ENCODE data around the gene NRG2. TPM values are rescaled to one million over a fixed set of nuclear protein-coding genes. Genes with fewer than 3 reads are reported as not detected.
A peak's percentile ranks its signal among the peaks of the same experiment; 100 is the strongest.

The NRG2 gene
- total and polyA plus RNA-seq, 2 experiments from 2014 or later: 0.05 TPM; not detected in 1

DNA sequence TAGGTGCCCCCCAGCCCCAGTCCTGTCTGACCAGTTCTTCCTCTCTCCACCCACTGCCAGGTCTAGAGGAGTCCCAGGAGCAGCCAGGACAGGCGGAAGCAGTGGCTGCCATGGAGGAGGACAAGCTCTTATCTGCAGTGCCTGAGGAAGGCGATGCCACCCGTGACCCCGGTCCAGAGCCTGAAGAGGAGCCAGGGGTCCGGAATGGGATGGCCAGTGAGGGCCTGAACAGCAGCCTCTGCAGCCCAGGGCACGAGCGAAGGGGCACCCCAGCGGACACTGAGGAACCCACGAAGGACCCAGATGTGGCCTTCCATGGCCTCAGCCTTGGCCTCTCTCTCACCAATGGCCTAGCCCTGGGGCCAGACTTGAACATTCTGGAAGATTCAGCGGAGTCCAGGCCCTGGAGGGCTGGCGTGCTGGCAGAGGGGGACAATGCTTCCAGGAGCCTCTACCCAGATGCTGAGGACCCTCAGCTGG lies 233.7 kb downstream of the NRG2 start:
- H3K4me3 ChIP-seq: no peak overlapping the region
- no peak for DNase-seq
- no peaks in the 10 kb centered on the region for H3K9me3 ChIP-seq (ENCODE audit: low read depth)
- no peaks in the 10 kb centered on the region for H3K36me3 ChIP-seq (ENCODE audit: low read depth)
- no peaks in the 10 kb centered on the region for H3K4me1 ChIP-seq (ENCODE audit: insufficient read depth)
- H3K27me3 ChIP-seq (replicated peaks; ENCODE audit: insufficient read depth): peaks cover 12% of the 10 kb centered on the region; the same call in 1 of the 2 replicates
- no peak overlapping the region for H3K4me2 ChIP-seq (ENCODE audit: unreplicated experiment)
- in situ Hi-C loops (cut with MboI): no loop called here
- no peak overlapping the region for H3K9ac ChIP-seq
- TF ChIP-seq EZH2 (IDR thresholded peaks at IDR 0.05; ENCODE audit: insufficient read depth, poor library complexity, severe bottlenecking) (no peak), EZH2phosphoT487 (IDR thresholded peaks at IDR 0.05; ENCODE audit: insufficient read depth, low read depth) (no peak)
- H3K79me2 ChIP-seq (ENCODE audit: insufficient read depth): no peaks in the 10 kb centered on the region
- no peaks in the 10 kb centered on the region for H3F3A ChIP-seq (ENCODE audit: insufficient read depth)
- H4K20me1 ChIP-seq (ENCODE audit: insufficient read depth): no peaks in the 10 kb centered on the region
- H3K9me2 ChIP-seq (ENCODE audit: insufficient read depth): no peaks in the 10 kb centered on the region
- 52 to 54% methylated on average over 10 to 11 of the region's 11 CpGs for WGBS, 2 experiments (ENCODE audit: low coverage in 1 of 2, low lambda C conversion rate in 2 of 2, missing lambda C conversion rate in 2 of 2)
- no peak overlapping the region for H2AFZ ChIP-seq
- no peak overlapping the region for H3K27ac ChIP-seq

DNA sequence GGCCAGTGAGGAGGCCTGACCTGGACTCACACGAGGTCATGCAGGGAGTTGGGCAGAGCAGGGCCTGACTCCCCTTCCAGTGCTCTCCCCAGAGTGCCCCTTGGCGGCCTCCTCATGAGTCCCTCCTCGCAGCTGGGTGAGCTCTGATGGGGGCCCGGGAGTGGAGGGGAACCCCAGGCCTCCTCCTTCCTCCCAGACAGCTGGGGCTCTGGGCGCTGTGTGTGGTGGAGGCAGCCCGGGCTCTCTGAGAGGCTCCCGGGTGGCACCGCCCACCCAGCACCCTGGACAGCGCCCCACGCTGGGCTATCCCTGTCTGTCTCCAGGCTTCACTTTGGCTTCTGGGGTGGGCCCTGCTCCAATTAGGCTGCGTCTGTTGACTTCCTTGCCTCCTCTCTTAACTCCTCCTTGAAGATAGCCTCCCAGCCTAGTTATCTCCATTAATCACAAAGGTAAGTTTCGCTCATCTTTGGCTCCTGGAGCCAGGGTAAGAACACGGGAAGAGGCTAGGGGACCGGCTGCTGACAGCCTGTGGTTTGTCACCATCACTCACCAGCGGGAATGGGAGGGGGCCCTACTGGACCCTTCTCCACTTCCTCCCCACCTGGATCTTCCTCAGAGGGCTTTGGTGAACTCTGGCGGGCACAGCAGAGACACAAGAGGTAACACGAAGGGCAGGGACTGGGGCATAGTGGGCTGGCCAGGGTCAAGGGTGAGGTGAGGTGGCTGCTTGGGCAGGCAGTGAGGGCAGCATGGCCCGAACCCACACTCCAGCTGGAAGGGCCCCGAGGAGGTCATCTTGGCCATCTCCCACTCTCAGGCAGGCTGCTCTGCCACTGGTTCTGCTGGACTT lies 234.4 kb downstream of the NRG2 start:
- peak; percentile 58 for DNase-seq
- no peak for TF ChIP-seq EZH2 (IDR thresholded peaks at IDR 0.05; ENCODE audit: insufficient read depth, poor library complexity, severe bottlenecking)
- TF ChIP-seq EZH2phosphoT487 (IDR thresholded peaks at IDR 0.05; ENCODE audit: insufficient read depth, low read depth): no peak
- Histone ChIP-seq H2AFZ (no peak overlapping the region), H3K9ac (no peak overlapping the region), H3K4me2 (ENCODE audit: unreplicated experiment) (no peak overlapping the region), H3K4me3 (no peak overlapping the region), H4K20me1 (ENCODE audit: insufficient read depth) (no peaks in the 10 kb centered on the region), H3K79me2 (ENCODE audit: insufficient read depth) (no peaks in the 10 kb centered on the region), H3K9me3 (ENCODE audit: low read depth) (no peaks in the 10 kb centered on the region), H3K36me3 (ENCODE audit: low read depth) (no peaks in the 10 kb centered on the region), H3K27ac (no peak overlapping the region), H3K4me1 (ENCODE audit: insufficient read depth) (no peaks in the 10 kb centered on the region), H3F3A (ENCODE audit: insufficient read depth) (no peaks in the 10 kb centered on the region), H3K9me2 (ENCODE audit: insufficient read depth) (no peaks in the 10 kb centered on the region), H3K27me3 (replicated peaks; ENCODE audit: insufficient read depth) (peaks cover 12% of the 10 kb centered on the region; the same call in 1 of the 2 replicates)
- WGBS, 2 experiments (ENCODE audit: low coverage in 1 of 2, low lambda C conversion rate in 2 of 2, missing lambda C conversion rate in 2 of 2): 42 to 43% methylated on average over 19 of the region's 19 CpGs
- in situ Hi-C loops (cut with MboI): no loop called here

DNA sequence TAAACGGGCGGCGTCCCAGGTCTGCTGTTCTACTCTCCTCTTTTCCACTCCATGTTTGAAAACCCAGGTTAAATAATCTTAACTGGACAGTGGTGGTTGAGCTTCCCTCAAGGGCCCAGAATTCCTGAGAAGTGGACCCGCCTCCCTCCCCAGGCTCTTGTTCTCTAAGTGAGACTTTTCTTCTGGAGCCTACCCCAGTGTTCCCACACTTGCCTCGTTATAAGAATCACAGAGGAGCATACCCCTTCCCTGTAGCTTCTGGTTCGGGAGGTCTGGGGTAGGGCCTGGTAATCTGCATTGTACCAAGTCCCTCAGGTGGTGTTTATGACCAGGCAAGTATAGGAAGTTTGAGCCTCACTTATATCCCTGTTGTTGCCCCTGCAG lies 235.5 kb downstream of the NRG2 start:
- WGBS, 2 experiments (ENCODE audit: low coverage in 1 of 2, low lambda C conversion rate in 2 of 2, missing lambda C conversion rate in 2 of 2): 53 to 60% methylated on average over 6 of the region's 6 CpGs
- Histone ChIP-seq H3K27ac (no peak overlapping the region), H3K9me2 (ENCODE audit: insufficient read depth) (no peaks in the 10 kb centered on the region), H3K4me2 (ENCODE audit: unreplicated experiment) (no peak overlapping the region), H3K79me2 (ENCODE audit: insufficient read depth) (no peaks in the 10 kb centered on the region), H3K4me3 (no peak overlapping the region), H4K20me1 (ENCODE audit: insufficient read depth) (no peaks in the 10 kb centered on the region), H3K4me1 (ENCODE audit: insufficient read depth) (no peaks in the 10 kb centered on the region), H3K27me3 (replicated peaks; ENCODE audit: insufficient read depth) (peaks cover 17% of the 10 kb centered on the region), H3K36me3 (ENCODE audit: low read depth) (no peaks in the 10 kb centered on the region), H2AFZ (no peak overlapping the region), H3K9me3 (ENCODE audit: low read depth) (no peaks in the 10 kb centered on the region), H3F3A (ENCODE audit: insufficient read depth) (no peaks in the 10 kb centered on the region), H3K9ac (no peak overlapping the region)
- DNase-seq: no peak
- in situ Hi-C loops (cut with MboI): no loop called here
- TF ChIP-seq EZH2 (IDR thresholded peaks at IDR 0.05; ENCODE audit: insufficient read depth, poor library complexity, severe bottlenecking) (no peak), EZH2phosphoT487 (IDR thresholded peaks at IDR 0.05; ENCODE audit: insufficient read depth, low read depth) (no peak)

DNA sequence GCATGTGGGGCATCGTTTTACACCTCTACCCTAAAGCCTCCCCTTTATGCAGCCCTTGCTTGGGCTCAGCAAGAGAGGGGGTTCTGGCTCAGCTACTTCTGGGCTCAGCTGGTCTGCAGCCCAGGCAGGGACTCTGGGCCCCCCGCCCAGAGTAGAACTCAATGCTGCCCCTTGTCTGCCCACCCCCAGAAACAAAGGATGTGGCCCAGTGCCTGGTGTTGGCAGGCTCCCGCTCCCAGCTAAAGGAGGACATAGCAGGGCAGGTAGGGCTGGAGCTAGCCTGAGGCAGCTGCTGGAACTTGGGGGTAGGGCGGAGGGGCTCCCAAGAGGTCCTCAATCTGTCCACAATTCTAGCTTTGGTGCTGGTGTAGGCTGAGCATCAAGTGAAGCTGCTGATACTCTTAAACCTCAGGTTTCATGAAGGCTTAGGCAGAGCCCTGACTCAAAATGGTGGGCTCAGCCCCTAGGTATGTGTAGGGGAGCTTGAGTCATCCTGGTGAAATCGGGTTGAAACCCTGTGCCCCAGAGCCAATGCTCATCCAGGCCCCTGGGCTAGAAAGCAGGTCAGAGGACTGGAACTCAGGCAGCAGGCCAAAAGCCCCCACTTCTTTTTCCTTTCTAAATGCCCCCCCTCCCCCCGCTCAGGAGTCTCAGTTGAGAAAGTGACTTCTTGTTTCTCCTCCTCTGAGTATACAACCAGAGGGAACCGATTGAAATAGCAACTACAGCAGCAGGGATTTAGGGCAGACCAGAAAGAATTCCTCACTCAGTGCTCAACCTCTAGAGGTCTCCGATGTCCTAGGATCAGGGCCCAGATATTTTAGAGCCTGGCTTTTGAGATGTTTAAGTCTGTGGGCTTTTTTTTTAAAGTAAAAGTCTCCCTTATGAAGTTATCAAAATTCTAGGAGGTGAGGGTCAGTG lies 236.1 kb downstream of the NRG2 start:
- H3K27ac ChIP-seq: no peak overlapping the region
- no peaks in the 10 kb centered on the region for H3K9me2 ChIP-seq (ENCODE audit: insufficient read depth)
- no peak overlapping the region for H3K9ac ChIP-seq
- TF ChIP-seq EZH2phosphoT487 (IDR thresholded peaks at IDR 0.05; ENCODE audit: insufficient read depth, low read depth) (no peak), EZH2 (IDR thresholded peaks at IDR 0.05; ENCODE audit: insufficient read depth, poor library complexity, severe bottlenecking) (no peak)
- no peak for DNase-seq
- no peaks in the 10 kb centered on the region for H4K20me1 ChIP-seq (ENCODE audit: insufficient read depth)
- H3K9me3 ChIP-seq (ENCODE audit: low read depth): no peaks in the 10 kb centered on the region
- no peaks in the 10 kb centered on the region for H3K36me3 ChIP-seq (ENCODE audit: low read depth)
- H3K79me2 ChIP-seq (ENCODE audit: insufficient read depth): no peaks in the 10 kb centered on the region
- H3K4me3 ChIP-seq: no peak overlapping the region
- in situ Hi-C loops (cut with MboI): no loop called here
- H2AFZ ChIP-seq: no peak overlapping the region
- no peaks in the 10 kb centered on the region for H3F3A ChIP-seq (ENCODE audit: insufficient read depth)
- H3K4me2 ChIP-seq (ENCODE audit: unreplicated experiment): no peak overlapping the region
- H3K27me3 ChIP-seq (replicated peaks; ENCODE audit: insufficient read depth): peaks cover 24% of the 10 kb centered on the region
- 43 to 47% methylated on average over 7 to 8 of the region's 8 CpGs for WGBS, 2 experiments (ENCODE audit: low coverage in 1 of 2, low lambda C conversion rate in 2 of 2, missing lambda C conversion rate in 2 of 2)
- H3K4me1 ChIP-seq (ENCODE audit: insufficient read depth): no peaks in the 10 kb centered on the region
